Measurements from ENCODE around the gene ELN. TPM values are rescaled to one million over a fixed set of nuclear protein-coding genes. Genes with fewer than 3 reads are reported as not detected.

ELN gene
- total RNA-seq, 1 donor from 2014 or later, result not detected

DNA sequence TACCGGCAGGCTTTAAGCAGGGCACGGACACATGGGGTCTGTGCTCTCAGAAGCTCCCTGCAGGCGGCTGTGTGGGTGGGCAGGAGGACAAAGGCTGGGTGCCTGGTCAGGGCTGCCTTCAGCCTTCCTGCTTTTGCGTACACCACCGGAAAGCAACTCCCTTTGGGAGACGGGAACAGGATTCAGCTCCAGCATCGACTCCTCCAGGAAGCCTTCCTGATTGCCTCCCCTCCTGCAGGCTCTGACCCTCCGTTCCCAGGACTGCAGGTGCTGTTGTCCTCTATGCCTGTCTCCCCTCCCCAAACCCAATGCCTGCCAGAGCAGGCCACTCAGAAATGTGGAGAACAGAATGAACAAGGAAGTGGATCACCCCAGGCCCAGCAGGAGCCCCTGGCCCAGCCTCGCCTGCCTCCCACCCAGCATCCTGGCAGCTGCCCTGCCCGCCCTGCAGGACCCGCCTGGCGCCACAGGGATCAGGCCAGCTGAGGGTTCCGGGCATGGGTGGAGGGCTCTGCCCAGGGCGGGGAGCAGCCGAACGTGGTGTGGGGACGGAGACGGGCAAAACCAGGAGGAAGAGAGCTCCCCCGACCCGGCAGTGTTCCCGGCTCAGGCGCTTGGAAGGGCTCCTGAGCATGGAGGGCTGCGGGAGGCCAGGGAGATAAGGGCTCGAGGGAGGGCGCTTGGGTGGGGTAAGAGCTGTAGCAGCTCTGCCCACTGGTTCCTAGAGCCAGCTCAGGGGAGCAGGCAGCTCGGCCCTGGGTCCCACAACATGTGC is 6.2 kb upstream of the ELN start:
- Histone ChIP-seq H3K27me3 (ENCODE audit: control insufficient read depth, insufficient read depth, low read length) (peaks cover 21% of the 10 kb centered on the region), H3K36me3 (ENCODE audit: control insufficient read depth, insufficient read depth, low read length) (no peaks in the 10 kb centered on the region), H3K4me3 (ENCODE audit: low read depth, low read length) (no peak overlapping the region)
- TF ChIP-seq, protein P1, sequence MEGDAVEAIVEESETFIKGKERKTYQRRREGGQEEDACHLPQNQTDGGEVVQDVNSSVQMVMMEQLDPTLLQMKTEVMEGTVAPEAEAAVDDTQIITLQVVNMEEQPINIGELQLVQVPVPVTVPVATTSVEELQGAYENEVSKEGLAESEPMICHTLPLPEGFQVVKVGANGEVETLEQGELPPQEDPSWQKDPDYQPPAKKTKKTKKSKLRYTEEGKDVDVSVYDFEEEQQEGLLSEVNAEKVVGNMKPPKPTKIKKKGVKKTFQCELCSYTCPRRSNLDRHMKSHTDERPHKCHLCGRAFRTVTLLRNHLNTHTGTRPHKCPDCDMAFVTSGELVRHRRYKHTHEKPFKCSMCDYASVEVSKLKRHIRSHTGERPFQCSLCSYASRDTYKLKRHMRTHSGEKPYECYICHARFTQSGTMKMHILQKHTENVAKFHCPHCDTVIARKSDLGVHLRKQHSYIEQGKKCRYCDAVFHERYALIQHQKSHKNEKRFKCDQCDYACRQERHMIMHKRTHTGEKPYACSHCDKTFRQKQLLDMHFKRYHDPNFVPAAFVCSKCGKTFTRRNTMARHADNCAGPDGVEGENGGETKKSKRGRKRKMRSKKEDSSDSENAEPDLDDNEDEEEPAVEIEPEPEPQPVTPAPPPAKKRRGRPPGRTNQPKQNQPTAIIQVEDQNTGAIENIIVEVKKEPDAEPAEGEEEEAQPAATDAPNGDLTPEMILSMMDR (IDR thresholded peaks at IDR 0.05; ENCODE audit: insufficient read depth, low read length, poor library complexity, severe bottlenecking), result no peak
- no peak for DNase-seq (ENCODE audit: low read depth)

DNA sequence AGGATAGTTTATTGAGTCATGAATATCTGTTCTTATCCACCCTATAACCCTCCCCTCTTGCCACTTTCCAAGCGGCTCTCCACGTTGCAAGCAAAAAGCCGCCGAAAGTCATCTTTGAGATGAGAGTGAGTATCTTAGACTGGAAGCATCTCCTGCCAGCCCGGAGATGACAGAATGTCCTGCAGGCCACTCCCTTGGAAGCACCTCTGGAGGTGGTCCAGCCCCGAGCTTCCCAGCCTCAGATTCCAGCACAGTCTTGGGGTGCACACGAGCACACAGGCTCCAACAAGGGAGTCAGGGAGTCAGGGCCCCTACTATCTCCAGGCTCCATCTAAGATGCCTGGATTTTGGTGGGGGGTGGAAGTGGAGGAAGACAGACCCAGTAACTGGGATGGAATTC is 5.5 kb upstream of the ELN start:
- TF ChIP-seq, protein P1 (IDR thresholded peaks at IDR 0.05; ENCODE audit: insufficient read depth, low read length, poor library complexity, severe bottlenecking), result no peak
- Histone ChIP-seq H3K4me3 (ENCODE audit: low read depth, low read length) (no peak overlapping the region), H3K27me3 (ENCODE audit: control insufficient read depth, insufficient read depth, low read length) (peaks cover 22% of the 10 kb centered on the region), H3K36me3 (ENCODE audit: control insufficient read depth, insufficient read depth, low read length) (no peaks in the 10 kb centered on the region)
- no peak for DNase-seq (ENCODE audit: low read depth)

DNA sequence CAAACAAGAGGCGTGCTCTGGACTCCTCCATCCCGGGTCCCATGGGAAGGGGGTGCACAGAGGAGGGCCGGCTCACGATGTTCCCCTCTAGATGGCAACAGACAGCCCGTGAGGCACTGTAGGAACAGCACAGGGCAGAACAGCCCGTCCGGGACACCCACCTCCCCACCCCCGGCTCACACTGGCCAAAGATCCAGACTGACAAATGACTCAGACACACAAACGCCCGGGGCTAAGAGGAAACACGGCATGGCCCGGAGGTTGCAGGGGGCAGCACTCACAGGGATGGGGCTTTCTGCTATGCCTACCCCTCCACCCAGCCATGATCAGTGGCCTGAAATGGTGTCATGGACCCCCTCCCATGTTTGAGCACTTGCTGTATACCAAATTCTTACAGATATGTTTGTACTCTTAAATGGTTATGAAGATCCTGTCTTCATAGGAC is 4.9 kb upstream of the ELN start:
- H3K4me3 ChIP-seq (ENCODE audit: low read depth, low read length), result no peak overlapping the region
- H3K36me3 ChIP-seq (ENCODE audit: control insufficient read depth, insufficient read depth, low read length), result no peaks in the 10 kb centered on the region
- DNase-seq (ENCODE audit: low read depth), result no peak
- H3K27me3 ChIP-seq (ENCODE audit: control insufficient read depth, insufficient read depth, low read length), result peaks cover 25% of the 10 kb centered on the region
- TF ChIP-seq, protein P1 (IDR thresholded peaks at IDR 0.05; ENCODE audit: insufficient read depth, low read length, poor library complexity, severe bottlenecking), result peak; percentile 6

DNA sequence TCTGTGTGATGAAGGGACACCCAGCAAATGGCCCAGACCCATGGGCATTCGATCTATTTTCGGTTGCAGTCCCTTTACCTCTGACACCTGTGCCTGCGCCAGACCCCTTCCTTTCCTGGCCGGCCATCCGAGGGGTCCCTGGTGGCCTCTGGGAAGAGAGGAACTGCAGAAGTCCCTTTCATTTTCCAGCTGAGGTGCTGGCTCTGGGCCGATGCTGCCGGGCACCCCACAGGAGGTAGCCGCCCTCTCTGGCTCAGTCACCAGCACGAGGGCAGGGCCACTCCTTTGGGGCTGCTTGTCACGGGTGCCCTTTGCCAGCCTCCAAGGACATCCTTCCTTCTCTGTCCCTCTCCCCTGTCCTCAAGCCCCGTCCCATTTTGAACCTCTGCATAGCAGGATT is 4.2 kb upstream of the ELN start:
- Histone ChIP-seq H3K36me3 (ENCODE audit: control insufficient read depth, insufficient read depth, low read length) (no peaks in the 10 kb centered on the region), H3K4me3 (ENCODE audit: low read depth, low read length) (no peak overlapping the region), H3K27me3 (ENCODE audit: control insufficient read depth, insufficient read depth, low read length) (peaks cover 32% of the 10 kb centered on the region)
- TF ChIP-seq, protein P1 (IDR thresholded peaks at IDR 0.05; ENCODE audit: insufficient read depth, low read length, poor library complexity, severe bottlenecking), result no peak
- DNase-seq (ENCODE audit: low read depth), result no peak

DNA sequence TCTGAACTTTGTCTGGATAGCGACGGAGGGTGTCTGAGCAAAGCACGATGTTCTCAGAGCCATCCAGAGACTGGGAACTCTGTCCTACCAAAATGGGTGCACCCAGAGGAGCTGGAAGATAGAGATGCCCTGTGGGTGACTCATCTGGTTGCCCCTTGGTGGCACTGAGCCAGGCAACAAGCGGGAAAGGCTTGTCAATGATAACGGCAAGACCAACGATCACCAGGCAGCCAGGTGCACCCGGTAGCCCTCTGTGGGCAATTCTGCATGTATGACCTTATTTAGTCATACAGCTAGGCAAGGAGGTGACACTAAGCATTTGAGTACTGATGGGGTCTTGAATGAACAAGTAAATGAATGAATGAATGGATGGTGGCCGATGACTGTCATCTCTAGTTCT is 2.8 kb upstream of the ELN start:
- Histone ChIP-seq H3K27me3 (ENCODE audit: control insufficient read depth, insufficient read depth, low read length) (peaks cover 45% of the 10 kb centered on the region), H3K4me3 (ENCODE audit: low read depth, low read length) (no peak overlapping the region), H3K36me3 (ENCODE audit: control insufficient read depth, insufficient read depth, low read length) (no peaks in the 10 kb centered on the region)
- no peak for DNase-seq (ENCODE audit: low read depth)
- TF ChIP-seq, protein P1 (IDR thresholded peaks at IDR 0.05; ENCODE audit: insufficient read depth, low read length, poor library complexity, severe bottlenecking), result no peak

DNA sequence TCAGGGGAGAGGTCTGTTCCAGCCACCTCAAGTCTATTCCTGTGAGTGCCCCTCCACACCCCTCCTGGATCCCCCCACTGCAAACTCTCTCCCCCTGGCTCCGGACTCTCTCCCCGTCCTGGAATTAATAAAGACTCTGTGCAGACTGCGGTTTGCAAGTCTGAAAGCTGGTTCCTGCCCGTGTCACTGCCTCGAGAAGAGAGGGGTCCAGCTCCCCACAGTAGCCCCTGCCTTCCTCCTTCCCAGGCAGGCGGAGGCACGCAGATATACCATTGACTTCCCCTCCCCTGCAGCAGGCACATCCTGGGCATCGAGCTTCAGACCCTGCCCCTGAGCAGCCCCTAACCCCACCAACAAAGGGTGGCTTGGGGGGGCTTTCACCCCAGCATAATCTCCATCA is 2.2 kb upstream of the ELN start:
- DNase-seq (ENCODE audit: low read depth), result no peak
- Histone ChIP-seq H3K36me3 (ENCODE audit: control insufficient read depth, insufficient read depth, low read length) (no peaks in the 10 kb centered on the region), H3K27me3 (ENCODE audit: control insufficient read depth, insufficient read depth, low read length) (peaks cover 46% of the 10 kb centered on the region), H3K4me3 (ENCODE audit: low read depth, low read length) (no peak overlapping the region)
- TF ChIP-seq, protein P1 (IDR thresholded peaks at IDR 0.05; ENCODE audit: insufficient read depth, low read length, poor library complexity, severe bottlenecking), result no peak

Measured in kidney epithelial cell (primary cell).